PFSK-1 (cell line): ENCODE results near the gene SLC24A3.

Source experiments
- FOXP2 ChIP-seq: optimal IDR thresholded peaks from 2 replicates; pipeline ENCODE3; 2011; ENCODE audit warnings: borderline replicate concordance, control low read depth, inconsistent platforms; ENCODE audit not compliant: insufficient read depth; ENCODE audit errors: extremely low read length, extremely low read depth
- POLR2AphosphoS5 ChIP-seq: IDR thresholded peaks from 2 replicates; pipeline ENCODE4 v1.6.1; 2012; ENCODE audit warnings: low read depth, mild to moderate bottlenecking, control low read depth, low read length, moderate library complexity
- TAF1 ChIP-seq: IDR thresholded peaks from 2 replicates; pipeline ENCODE4 v1.6.1; 2012; ENCODE audit warnings: low read length, control low read depth, borderline replicate concordance; ENCODE audit not compliant: insufficient read depth
- TF ChIP-seq, protein P1 (sequence below), 2 experiments: IDR thresholded peaks; 2 replicates each; pipeline versions ENCODE4 v1.6.1 to v1.8.0; 2011 to 2012; ENCODE audit warnings: low read depth in 2 of 2, low read length in 2 of 2, control low read depth in 1 of 2, inconsistent platforms in 1 of 2, mild to moderate bottlenecking in 1 of 2, moderate library complexity in 1 of 2; ENCODE audit not compliant: insufficient read depth in 1 of 2

DNA sequence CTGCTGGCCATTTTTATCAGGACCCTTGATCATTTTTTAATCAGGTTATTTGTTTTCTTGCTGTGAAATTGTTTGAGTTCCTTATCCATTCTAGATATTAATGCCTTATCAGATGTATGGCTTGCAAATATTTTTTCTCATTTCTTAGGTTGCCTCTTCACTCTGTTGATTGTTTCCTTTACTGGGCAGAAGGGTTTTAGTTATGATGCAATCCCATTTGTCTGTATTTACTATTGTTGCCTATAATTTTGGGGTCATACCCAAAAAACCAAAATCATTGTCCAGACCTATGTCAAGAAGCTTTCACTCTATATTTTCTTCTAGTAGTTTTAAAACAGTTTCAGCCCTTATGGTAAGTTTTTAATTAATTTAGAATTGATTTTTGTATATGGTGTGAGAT, 172.5 kb downstream of the SLC24A3 start:
- TF ChIP-seq POLR2AphosphoS5 = no peak
- TF ChIP-seq TAF1 = no peak
- no peak for TF ChIP-seq FOXP2
- TF ChIP-seq, protein P1, sequence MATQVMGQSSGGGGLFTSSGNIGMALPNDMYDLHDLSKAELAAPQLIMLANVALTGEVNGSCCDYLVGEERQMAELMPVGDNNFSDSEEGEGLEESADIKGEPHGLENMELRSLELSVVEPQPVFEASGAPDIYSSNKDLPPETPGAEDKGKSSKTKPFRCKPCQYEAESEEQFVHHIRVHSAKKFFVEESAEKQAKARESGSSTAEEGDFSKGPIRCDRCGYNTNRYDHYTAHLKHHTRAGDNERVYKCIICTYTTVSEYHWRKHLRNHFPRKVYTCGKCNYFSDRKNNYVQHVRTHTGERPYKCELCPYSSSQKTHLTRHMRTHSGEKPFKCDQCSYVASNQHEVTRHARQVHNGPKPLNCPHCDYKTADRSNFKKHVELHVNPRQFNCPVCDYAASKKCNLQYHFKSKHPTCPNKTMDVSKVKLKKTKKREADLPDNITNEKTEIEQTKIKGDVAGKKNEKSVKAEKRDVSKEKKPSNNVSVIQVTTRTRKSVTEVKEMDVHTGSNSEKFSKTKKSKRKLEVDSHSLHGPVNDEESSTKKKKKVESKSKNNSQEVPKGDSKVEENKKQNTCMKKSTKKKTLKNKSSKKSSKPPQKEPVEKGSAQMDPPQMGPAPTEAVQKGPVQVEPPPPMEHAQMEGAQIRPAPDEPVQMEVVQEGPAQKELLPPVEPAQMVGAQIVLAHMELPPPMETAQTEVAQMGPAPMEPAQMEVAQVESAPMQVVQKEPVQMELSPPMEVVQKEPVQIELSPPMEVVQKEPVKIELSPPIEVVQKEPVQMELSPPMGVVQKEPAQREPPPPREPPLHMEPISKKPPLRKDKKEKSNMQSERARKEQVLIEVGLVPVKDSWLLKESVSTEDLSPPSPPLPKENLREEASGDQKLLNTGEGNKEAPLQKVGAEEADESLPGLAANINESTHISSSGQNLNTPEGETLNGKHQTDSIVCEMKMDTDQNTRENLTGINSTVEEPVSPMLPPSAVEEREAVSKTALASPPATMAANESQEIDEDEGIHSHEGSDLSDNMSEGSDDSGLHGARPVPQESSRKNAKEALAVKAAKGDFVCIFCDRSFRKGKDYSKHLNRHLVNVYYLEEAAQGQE (IDR thresholded peaks at IDR 0.05; ENCODE audit: insufficient read depth in 1 of 2, low read depth in 2 of 2, low read length in 2 of 2) = no peak
